NOMO-1 treated with DMSO at 0.1 percent for 48 hours (cell line): Measurements from ENCODE around the gene ZNF277.
"Not testable (repeated sequence)": the region's sequence is repeated elsewhere in the genome, so short reads cannot be mapped to it uniquely, and the experiment has no call there.

Experiments used
- DNase-seq: peaks from one replicate; lab custom pipeline; 2025; ENCODE audit not compliant: unreplicated experiment; lab: John Stamatoyannopoulos, UW

The ZNF277 gene

DNA sequence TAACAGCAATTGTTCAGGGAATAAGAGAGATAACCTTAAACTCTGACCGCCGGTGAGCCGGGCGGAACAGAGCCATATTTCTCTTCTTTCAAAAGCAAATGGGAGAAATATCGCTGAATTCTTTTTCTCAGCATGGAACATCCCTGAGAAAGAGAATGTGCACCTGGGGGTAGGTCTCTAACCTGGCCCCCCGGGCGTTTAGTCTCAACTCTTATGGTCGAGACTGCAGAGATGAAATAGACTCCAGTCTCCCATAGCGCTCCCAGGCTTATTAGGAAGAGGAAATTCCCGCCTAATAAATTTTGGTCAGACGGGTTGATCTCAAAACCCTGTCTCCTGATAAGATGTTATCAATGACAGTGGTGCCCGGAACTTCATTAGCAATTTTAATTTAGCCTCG lies 43.5 kb downstream of the ZNF277 start:
- not testable (repeated sequence) for DNase-seq

GRCh38 chr7:112252141-112252540 lies 45.6 kb downstream of the ZNF277 start:
- no peak for DNase-seq

GRCh38 chr7:112252691-112253090 lies 46.2 kb downstream of the ZNF277 start:
- DNase-seq: no peak

DNA sequence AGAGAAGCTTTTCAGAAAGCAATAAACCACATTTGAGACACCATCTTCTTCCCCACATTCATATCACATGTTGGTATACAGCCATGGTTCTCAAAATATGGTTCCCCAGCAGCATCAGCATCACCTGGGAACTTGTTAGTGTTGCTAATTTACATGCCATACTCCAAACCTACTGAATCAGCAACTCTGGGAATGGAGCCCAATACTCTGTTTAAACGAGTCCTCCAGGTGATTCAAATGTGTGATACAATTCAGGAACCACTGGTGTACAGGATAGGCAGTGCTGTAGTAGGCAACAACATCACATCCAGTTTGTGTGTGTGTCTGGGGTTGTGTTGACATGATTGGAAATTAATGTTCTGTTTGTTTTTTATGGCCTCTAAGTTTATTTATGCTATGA lies 47.7 kb downstream of the ZNF277 start:
- no peak for DNase-seq

DNA sequence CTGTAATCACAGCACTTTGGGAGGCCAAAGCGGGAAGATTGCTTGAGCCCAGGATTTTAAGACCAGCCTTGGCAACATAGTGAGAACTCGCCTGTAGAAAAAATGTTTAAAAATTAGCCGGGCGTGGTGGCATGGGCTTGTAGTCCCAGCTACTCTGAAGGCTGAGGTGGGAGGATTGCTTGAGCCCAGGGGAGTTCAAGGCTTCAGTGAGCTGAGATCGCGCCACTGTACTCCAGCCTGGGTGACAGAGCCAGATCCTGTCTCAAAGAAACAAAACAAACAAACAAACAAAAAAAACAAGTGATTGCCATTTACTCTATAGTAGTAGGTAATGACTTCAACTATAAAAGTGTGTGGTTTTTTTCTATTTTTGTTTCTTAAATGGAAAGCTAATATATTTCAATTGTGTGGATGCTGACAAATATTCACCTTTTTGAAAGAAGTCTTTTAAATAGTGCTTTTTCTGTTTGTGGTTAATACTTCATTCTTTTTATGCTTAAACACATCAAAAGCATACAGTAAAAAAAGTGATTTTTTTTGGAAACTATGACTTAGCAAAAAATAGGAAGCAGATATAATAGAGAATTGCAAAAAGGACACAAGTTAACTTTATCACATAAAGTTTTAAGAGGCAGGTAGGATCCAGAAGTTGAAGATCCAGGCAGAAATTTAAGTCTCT lies 48.4 kb downstream of the ZNF277 start:
- DNase-seq: no peak

DNA sequence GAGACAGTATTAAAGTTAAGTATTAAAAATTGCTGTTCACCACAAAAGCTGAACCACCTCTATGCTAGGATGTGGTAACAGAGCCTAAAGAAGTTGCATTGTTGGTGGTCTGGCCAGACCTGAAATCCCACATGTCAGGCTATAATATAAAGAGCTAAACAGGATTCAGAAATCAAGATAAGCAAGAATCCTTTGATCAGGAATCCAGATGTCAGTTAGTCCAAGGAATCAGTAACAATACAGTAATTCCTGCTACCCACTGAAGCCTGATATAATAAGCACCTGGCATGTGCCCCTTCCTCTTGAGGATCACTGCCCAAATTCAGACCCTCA lies 48.9 kb downstream of the ZNF277 start:
- no peak for DNase-seq

- DNase-seq: no peak
Measured at GRCh38 chr7:112257073-112257472, 50.6 kb downstream of the ZNF277 start.

DNA sequence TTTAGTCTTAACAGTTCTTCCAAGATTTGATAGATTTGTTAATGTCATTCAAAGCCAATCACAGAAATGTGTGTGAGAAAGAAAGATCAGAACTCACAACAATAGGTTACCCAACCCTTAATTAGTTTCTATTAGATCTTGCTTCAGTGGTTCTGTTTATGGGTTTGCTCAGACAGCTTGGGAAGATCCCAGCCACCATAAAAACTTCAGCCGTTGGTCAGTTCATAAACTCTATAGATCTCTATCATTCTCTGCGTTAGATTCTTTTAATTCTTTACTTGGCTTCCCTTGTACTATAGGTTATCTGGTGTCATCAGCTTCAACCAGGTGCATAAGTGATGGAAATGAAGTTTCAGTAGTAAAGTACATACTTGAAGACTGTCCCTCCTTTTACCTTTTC lies 54.4 kb downstream of the ZNF277 start:
- DNase-seq: no peak

GRCh38 chr7:112262036-112262435 lies 55.5 kb downstream of the ZNF277 start:
- no peak for DNase-seq

GRCh38 chr7:112262855-112263487 lies 56.5 kb downstream of the ZNF277 start:
- DNase-seq: no peak

DNA sequence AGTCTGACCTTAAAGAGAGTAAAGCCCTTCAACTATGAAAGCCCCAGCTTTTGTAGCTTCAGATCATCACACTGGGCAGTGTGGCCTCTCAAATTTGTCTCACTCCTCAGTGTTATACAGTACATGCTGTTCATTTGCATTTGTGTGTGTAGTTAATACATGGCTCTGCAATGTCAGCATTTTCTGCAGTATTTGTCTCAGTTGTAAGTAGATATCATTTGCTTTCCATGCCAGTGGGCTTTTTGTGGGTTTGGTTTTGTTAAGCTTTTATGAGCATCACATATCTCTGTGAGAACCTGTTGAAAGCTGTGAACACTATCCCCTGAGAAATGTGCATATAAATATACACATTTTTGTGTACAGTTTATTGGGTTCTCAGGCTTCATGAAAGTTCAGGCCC lies 57.0 kb downstream of the ZNF277 start:
- no peak for DNase-seq

DNA sequence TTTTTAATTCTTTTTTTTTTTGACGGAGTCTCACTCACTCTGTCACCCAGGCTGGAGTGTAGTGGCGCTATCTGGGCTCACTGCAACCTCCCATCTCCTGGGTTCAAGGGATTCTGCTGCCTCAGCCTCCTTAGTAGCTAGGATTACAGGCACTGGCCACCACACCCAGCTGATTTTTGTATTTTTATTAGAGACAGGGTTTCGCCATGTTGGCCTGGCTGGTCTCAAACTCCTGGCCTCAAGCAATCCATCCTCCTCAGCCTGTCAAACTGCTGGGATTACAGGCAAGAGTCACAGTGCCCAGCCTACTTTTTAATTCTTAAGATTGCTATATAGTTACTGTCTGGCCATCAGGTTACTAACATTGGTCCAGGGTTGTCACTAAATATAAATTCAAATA lies 59.6 kb downstream of the ZNF277 start:
- DNase-seq: no peak

DNA sequence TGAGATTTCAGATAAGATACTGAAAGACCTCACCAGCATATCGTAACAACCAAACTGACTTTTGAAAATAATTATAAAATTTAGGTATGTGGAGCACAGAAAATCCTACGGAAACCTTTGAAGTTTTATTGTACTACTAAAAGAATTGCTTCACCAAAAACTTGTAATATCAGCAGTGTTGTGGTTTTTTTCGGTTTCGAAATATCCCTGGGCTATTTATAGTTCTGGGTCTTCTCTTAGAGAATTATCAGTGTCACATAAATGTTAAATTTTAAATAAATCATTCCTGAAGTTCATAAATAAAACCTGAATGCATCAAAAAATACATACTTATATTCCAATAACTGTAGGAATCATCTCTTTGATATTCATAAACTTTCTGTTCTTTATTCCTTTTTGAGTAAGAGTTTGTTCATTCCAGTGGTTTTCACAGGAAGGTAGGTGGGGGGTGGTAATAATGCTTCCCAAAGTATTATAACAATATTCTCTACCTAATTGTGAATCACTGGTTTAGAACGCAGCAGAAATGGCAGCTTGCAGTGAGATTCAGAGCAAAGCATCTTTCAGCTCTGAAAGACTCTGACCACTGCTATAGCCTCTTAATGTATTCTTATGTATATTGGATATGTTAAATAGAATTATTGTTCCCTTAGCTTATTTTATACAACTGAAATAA lies 60.2 kb downstream of the ZNF277 start:
- peak; percentile 11 for DNase-seq

DNA sequence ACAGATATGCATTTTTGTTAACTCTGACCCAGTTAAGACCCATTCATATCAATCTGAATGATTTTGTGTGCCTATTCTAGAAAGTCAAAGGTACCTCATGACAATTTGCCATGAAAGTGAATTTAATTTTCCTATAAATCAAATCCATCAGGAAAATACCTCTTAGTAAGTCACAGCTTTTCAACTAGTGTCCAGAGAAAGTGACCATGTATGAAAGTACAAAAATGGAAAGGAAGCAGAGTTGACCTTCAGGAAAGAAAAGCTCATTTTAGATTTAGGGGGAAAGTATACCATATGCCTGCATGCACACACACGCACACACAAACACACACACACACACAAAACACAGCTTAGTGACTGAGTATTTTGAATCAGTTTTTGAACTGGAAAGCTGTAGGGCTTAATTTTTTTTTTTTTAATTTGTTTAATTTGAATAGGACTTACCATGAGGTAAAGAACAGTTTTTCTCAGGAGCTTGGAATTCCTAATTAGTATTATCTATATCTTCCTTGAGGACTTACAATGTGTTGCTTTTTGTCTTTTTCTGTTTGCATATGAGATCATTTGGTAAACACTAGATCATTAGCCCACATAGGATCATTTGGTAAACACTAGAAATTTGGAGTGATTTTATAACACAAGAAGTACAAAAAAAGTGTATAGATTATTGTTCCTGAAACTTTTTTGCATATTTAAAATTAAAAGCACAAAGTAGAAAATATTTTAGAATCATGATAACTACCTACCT lies 61.6 kb downstream of the ZNF277 start:
- no peak for DNase-seq

DNA sequence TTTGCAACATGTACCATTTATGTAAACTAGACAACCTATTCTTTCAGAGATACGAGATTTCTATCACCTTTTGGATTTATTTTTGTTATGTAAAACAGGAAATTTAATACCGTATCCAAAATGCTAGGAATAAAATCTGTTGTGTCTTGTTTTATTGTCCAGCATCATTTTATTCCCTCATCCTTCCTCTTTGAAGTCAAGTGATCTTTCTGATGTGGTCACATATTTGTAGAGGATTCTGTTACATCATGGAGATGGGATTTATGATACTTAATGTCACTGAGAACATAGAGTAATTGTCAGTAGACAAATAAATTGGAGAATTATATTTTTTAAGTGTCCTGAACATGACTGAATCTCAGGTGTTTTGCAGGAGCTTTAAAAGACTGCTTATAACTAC lies 64.7 kb downstream of the ZNF277 start:
- no peak for DNase-seq

DNA sequence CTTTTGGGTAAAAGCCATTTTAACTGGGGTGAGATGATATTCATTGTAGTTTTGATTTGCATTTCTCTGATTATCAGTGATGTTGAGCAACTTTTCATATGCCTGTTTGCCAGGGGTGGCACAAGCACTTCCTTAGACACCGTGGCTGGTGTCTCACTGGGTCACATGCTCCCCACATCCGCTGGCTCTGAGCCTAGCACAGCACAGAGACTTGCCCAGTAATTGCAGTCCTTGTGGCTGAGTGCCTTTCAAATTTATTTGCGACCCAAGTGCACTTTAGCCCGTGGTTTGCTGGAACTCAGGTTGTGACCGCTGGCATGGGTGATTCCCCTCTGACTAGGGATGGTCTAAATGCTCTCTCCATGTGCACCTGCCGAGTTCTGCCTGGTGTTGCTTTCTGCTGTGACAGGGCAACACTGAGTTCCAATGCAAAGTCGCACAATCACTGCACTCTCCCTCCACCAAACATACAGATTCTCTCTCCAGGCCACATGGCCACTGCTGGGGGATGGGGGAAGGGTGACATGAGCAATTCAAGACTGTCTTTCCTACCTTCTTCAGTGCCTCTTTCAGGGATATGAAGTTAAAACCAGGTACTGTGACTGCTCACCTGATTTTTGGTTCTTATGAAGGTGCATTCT lies 66.5 kb downstream of the ZNF277 start:
- no peak for DNase-seq

- DNase-seq: no peak
Measured at GRCh38 chr7:112279042-112279441, 72.5 kb downstream of the ZNF277 start.

DNA sequence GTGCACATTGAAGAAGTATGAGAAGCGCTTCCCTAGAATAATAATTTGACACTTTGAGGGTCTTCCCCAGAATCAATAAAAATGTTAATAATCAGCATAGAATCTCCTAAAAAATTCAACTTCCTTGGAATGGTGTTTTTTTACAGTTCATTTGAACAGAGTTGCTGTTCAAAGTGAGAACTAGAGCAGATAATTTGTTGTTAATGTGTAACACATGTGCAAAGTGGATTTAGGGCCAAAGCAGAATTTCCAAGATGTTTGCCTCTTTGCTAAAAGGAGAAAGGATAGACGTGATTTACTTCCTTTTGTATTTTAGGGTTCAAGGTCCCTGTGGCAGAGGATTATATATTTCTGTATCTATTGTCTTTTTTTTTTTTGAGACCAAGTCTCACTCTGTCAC lies 73.8 kb downstream of the ZNF277 start:
- DNase-seq: no peak

DNA sequence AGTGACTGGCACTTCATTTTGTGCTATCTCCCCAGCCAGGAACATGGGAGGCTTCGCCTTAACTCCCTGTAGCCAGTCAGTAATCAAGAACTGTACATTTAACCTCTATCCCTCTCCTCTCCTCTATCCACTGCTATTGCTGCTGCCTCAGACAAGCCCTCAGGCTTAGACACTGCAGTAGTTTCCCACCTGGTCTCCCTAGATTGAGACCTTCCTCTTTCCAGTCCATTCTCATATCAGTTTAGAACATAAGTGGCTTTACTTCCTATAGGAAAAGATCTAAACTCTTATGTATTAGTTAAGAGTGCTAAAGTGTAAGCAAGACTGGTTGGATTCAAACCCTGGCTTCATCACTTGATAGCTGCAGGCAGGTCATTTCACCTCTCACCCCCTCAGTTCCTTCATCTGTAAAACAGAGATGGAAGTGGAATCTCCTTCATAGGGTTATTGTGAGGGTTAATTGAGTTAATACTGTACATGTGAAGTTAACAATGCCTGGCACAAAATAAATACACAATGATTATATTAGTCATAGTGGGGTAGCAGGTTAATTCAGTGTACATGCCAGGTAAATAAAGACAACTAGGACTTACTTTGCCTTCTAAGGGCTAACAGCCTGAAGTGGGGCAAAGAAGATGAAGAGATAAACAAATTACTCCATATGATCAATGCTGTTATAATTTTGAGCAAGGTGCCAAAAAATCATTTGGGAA lies 76.1 kb downstream of the ZNF277 start:
- no peak for DNase-seq

DNA sequence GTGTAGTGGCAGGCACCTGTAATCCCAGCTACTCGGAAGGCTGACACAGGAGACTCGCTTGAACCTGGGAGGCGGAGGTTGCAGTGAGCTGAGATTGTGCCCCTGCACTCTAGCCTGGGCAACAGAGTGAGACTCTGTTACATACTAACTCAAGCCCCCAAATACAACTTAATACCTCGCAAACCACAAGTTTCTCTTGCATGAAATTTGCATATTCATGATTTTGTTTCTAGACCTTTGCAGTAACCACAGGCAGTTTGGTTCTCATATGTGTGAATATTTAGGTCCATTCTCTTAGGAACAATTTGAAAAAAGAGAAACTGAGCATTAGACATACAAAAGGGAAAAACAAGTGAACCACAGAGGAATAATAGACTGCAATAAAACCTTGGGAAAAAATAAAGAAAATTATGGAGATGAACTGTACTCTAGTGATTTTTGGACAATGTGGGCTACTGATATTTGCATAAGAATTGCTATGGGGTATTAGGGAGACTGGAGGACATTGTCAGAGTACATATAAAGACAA lies 77.0 kb downstream of the ZNF277 start:
- no peak for DNase-seq
